LNCAP (cell line): ENCODE results near the gene DCX.

Experiments
- TF ChIP-seq, protein P1 (sequence below): fragments of 450-650 bp; IDR thresholded peaks from 2 replicates; pipeline ENCODE4 v1.5.1; 2017; ENCODE audit warnings: mild to moderate bottlenecking

DCX gene

DNA sequence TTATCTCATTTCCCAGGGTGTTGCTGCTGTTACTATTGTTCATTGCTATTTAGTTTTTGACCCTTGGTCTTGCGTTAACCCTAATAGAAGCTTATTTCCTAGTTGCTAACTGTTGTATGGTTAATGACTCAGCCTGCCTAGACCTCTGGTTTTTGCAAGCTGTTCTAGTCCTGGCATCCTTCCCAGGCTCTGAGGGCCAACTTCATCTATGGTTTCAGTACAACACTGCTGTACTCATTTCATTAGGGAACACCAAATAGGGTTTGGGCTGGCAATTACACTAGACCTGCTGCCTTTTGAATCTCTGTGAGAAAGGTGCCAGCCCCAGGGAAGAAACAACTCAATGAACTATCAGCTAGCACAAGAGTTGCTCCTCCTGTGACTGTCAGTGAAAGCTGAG lies 59.6 kb downstream of the DCX start:
- TF ChIP-seq, protein P1, sequence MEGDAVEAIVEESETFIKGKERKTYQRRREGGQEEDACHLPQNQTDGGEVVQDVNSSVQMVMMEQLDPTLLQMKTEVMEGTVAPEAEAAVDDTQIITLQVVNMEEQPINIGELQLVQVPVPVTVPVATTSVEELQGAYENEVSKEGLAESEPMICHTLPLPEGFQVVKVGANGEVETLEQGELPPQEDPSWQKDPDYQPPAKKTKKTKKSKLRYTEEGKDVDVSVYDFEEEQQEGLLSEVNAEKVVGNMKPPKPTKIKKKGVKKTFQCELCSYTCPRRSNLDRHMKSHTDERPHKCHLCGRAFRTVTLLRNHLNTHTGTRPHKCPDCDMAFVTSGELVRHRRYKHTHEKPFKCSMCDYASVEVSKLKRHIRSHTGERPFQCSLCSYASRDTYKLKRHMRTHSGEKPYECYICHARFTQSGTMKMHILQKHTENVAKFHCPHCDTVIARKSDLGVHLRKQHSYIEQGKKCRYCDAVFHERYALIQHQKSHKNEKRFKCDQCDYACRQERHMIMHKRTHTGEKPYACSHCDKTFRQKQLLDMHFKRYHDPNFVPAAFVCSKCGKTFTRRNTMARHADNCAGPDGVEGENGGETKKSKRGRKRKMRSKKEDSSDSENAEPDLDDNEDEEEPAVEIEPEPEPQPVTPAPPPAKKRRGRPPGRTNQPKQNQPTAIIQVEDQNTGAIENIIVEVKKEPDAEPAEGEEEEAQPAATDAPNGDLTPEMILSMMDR = no peak

DNA sequence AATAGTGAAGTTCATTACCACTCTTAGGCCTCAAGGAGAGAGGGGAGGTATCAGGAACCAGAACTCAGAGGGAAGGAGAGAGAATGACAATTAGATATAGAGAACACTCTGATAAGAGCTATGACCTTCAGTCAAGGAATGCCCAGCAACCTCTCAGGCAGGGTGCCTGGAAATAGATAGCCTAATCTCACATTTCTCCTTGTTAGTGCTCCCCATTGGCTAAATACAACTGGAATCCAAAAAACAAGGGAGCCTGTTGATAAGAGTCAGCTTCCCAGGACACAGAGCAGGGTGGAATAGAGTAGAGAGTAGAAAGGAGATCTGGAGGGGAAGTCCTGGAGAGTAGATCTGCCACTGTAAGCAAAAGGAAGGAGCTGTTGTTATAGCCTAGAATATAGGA lies 62.1 kb downstream of the DCX start:
- TF ChIP-seq, protein P1 = no peak

DNA sequence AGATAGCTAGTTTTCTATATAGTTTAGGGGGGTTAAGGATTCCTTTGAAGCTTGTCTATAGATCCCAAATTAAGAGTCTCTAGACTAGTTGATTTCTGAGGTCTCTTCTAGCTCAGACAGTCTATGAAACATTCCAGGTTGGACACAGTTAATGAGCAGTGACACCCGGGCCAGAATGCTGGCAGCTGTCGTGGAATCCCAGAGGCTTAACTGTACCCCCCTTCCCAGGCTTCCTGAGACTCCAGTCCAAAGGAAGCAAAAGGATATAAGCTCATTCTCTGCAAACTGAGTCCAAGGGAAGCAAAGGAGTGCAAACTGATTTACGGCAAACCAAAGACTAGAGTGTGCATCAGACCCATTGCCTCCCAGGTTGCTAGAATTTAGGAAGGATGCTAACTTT lies 62.9 kb downstream of the DCX start:
- TF ChIP-seq, protein P1 = no peak

DNA sequence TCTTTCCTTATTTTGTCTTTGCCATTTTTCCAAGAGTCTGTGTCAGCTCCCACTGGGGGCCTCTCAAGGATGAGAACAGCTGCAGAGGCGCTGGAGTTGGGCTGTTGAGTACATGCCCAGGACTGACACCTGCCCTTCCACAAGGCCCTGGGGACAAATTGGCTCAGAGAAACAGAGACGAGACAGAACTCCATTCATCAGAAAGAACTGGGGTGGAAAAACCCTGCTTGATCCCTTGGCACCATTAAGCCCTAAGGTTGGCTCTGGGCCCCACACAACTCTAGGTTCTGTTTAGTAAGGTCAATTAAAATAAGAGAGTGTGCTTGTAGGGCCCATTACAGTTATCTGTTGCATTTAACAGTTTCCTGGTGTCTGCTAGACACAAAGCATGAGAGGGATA lies 63.6 kb downstream of the DCX start:
- TF ChIP-seq, protein P1 = no peak

DNA sequence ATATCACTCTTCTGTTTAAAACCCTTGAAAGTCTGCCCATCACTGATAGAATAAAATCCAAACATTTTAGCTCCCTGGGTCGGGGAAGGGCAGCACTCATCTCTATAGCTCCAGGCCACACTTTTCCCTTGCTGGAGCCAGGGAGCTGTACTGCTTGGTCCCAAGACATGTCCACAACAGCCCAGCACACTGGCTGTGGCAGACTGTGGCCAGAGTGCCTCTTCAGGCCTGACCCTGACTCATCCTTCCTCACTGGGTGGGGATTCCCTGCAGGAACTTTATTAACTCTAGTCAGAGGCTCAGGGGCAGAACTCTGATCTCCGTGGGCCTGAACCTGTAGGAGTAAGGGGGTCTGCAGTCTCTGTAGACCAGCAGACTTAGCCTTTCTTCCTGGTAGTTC lies 71.9 kb downstream of the DCX start:
- TF ChIP-seq, protein P1 = no peak

DNA sequence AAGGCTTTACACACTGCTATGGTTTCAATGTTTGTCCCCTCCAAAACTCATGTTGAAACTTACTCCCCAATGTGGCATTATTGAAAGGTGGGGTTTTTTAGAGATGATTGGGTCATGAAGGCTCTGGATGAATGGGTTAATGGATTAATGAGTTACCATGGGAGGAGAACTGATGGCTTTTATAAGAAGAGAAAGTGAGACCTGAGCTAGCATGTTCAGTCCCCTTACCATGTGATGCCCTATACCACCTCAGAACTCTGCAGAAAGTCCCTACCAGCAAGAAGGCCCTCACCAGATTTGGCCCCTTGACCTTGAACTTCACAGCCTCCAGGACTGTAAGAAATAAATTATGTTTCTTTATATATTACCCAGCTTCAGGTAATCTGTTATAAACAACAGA lies 72.8 kb downstream of the DCX start:
- TF ChIP-seq, protein P1 = no peak

DNA sequence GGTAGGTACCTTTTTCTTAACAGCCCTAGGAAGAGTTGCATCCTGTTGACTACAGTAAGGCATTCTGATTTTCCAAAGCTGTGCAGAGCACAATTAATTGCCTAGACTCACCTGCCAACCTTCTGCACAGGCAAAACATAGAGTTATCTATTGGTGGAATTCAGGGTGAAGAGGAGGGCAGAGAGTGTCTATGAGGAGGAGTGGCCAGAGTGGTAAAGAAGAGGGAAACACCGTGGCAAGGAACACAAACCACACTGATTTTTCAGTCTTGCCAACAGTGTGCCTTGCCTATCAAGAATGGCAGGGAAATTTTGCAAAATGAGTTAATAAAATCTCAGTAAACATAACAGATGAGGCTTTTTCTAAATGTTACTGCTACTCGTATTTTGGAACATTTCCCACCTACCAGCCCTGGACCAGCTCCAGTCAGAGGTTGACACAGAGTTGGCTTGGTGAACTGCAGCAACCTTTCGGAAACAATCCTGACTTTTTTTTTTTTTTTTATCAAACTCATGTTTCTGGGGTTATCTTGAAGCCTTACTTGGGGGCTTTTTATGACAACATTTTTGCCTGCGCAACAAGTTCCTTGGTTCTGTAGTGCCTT lies 73.8 kb downstream of the DCX start:
- TF ChIP-seq, protein P1 = no peak

DNA sequence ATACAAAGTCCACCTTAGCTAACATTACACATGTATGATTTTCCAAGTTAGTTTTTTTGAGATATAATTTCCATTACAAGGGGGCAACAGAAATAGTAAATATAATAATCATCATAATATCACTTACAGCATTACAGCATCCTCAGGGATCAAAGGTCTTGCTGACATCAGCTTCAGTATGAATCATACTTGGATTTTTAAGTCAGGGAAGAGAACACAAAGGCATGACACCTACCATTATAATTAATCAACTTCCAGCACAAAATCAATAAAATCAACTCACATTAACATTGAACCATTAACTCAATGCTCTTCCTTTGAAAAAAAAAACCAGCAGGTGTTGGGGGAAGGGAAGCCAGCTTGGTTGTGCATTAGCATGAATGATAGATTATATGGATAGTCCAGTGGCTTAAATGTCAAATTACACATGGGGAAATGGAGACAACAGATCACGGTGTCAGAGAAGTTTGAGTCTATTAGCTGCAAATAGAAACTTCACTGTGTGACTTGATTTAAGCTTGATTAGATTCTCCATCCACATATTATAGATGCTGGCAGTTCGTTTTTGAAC lies 74.8 kb downstream of the DCX start:
- TF ChIP-seq, protein P1 = no peak
